ENCODE results near the gene GALT.

The GALT gene

GRCh38 chr9:34646211-34647083, at the start of gene GALT:
Gene GALT (plus strand): TSS chr9:34646675. CDS start chr9:34646705, 30 bp downstream.
- CTCF ChIA-PET: interaction anchor here (0.8 to 8.0 kb wide), 18 partner anchors 10 to 428 kb away, joined by 3 to 112 read pairs (median 4); partner anchors contain the start of genes CCL27, DCTN3, RPP25L and SIGMAR1
- DNase-seq (ENCODE audit: extremely low spot score): peak; percentile 97
- TF ChIP-seq CTCF (IDR thresholded peaks at IDR 0.05; ENCODE audit: control extremely low read depth, extremely low read depth, low read depth, missing control alignments): peak; percentile 57
- POLR2A ChIA-PET: interaction anchor here (2.1 kb wide), 1 partner anchor 9 kb away, joined by 8 read pairs; the partner anchor contains the start of gene SIGMAR1

- DNase-seq (ENCODE audit: extremely low spot score): no peak
- POLR2A ChIA-PET: interaction anchor here (0.6 kb wide), 1 partner anchor 49 kb away, joined by 3 read pairs; no protein-coding TSS in a partner anchor
- TF ChIP-seq CTCF (IDR thresholded peaks at IDR 0.05; ENCODE audit: control extremely low read depth, extremely low read depth, low read depth, missing control alignments): no peak
- CTCF ChIA-PET: interaction anchor here (0.7 to 3.3 kb wide), 8 partner anchors 8 to 196 kb away, joined by 3 to 16 read pairs (median 8); no protein-coding TSS in a partner anchor
Measured at GRCh38 chr9:34599546-34599945, 46.9 kb upstream of the GALT start.

- POLR2A ChIA-PET: no interaction called here
- TF ChIP-seq CTCF (IDR thresholded peaks at IDR 0.05; ENCODE audit: control extremely low read depth, extremely low read depth, low read depth, missing control alignments): no peak
- DNase-seq (ENCODE audit: extremely low spot score): no peak
- CTCF ChIA-PET: interaction anchor here (0.9 to 3.3 kb wide), 5 partner anchors 10 to 197 kb away, joined by 3 to 16 read pairs (median 9); no protein-coding TSS in a partner anchor
Measured at GRCh38 chr9:34600908-34601307, 45.6 kb upstream of the GALT start.

GRCh38 chr9:34601937-34602573, 44.4 kb upstream of the GALT start:
- TF ChIP-seq CTCF (IDR thresholded peaks at IDR 0.05; ENCODE audit: control extremely low read depth, extremely low read depth, low read depth, missing control alignments): no peak
- no peak for DNase-seq (ENCODE audit: extremely low spot score)
- ChIA-PET CTCF (interaction anchor here (0.8 to 17.0 kb wide), 17 partner anchors 9 to 221 kb away, joined by 3 to 328 read pairs (median 10); partner anchors contain the start of genes ARID3C, DCTN3, GALT and RPP25L), POLR2A (no interaction called here)

- CTCF ChIA-PET: interaction anchor here (0.6 to 17.0 kb wide), 40 partner anchors 9 to 980 kb away, joined by 3 to 328 read pairs (median 5); partner anchors contain the start of genes ARID3C, DCTN3, GALT and RPP25L
- peak; percentile 91 for TF ChIP-seq CTCF (IDR thresholded peaks at IDR 0.05; ENCODE audit: control extremely low read depth, extremely low read depth, low read depth, missing control alignments)
- POLR2A ChIA-PET: no interaction called here
- peak; percentile 83 for DNase-seq (ENCODE audit: extremely low spot score)
Measured at GRCh38 chr9:34603610-34604231, 42.8 kb upstream of the GALT start.

GRCh38 chr9:34606190-34606589, 40.3 kb upstream of the GALT start:
- no peak for DNase-seq (ENCODE audit: extremely low spot score)
- no peak for TF ChIP-seq CTCF (IDR thresholded peaks at IDR 0.05; ENCODE audit: control extremely low read depth, extremely low read depth, low read depth, missing control alignments)
- ChIA-PET POLR2A (no interaction called here), CTCF (interaction anchor here (1.1 to 17.0 kb wide), 9 partner anchors 9 to 202 kb away, joined by 3 to 328 read pairs (median 4); partner anchors contain the start of genes ARID3C, DCTN3, GALT and SIGMAR1)
